Right renal cortex interstitium (tissue), 3 donors: ENCODE measurements around the gene WDR77. TPM values are rescaled to one million over a fixed set of nuclear protein-coding genes. Genes with fewer than 3 reads are reported as not detected.

ENCODE experiments used
- polyA plus RNA-seq, 3 donors: library from polyadenylated mRNA; unstranded; fragments of 120-200 nt; gene quantifications; one replicate each; pipeline ENCODE4 v1.2.1, GENCODE V29; 2013; ENCODE audit not compliant: insufficient read length in 3 of 3

The WDR77 gene
- polyA plus RNA-seq, 3 donors, result 41.3 to 45.4 (median 42.1) TPM

Other genes starting within 250 kb of the WDR77 start
- gene DENND2D, start 248.6 kb downstream of the WDR77 start, polyA plus RNA-seq, result 10 to 100 TPM; 15.3 to 17.7 (median 16.3) TPM
- under 1 TPM; 0.24 to 0.33 (median 0.26) TPM for gene CHI3L2, start 221.5 kb downstream of the WDR77 start, polyA plus RNA-seq
- gene CHIA, start 158.4 kb downstream of the WDR77 start, polyA plus RNA-seq, result not detected
- gene OVGP1, start 21.5 kb downstream of the WDR77 start, polyA plus RNA-seq, result 1 to 10 TPM; 2.9 to 4.0 (median 3.7) TPM
- 100 to 1,000 TPM; 438 to 460 (median 449) TPM for gene ATP5PB, start 208 bp upstream of the WDR77 start, polyA plus RNA-seq
- 1 to 10 TPM; 3.5 to 4.2 (median 3.7) TPM for gene C1orf162, start 24.7 kb upstream of the WDR77 start, polyA plus RNA-seq
- under 1 TPM; 0.44 to 0.89 (median 0.55) TPM for gene ADORA3, start 54.4 kb upstream of the WDR77 start, polyA plus RNA-seq
- gene TMIGD3, start 54.4 kb upstream of the WDR77 start, polyA plus RNA-seq, result 1 to 10 TPM; 1.1 to 1.8 (median 1.2) TPM
- 10 to 100 TPM; 85.1 to 88.5 (median 85.6) TPM for gene RAP1A, start 170.5 kb upstream of the WDR77 start, polyA plus RNA-seq